GM12891 (cell line): Measurements from ENCODE around the gene THOP1.

Experiments
- POLR2A ChIP-seq: IDR thresholded peaks from 2 replicates; pipeline ENCODE4 v1.6.1; 2011; ENCODE audit warnings: low read depth, low read length, control low read depth
- POLR2AphosphoS5 ChIP-seq: IDR thresholded peaks from 2 replicates; pipeline ENCODE4 v1.6.1; 2011; ENCODE audit warnings: low read depth, low read length, control low read depth
- POU2F2 ChIP-seq: IDR thresholded peaks from 2 replicates; pipeline ENCODE4 v1.6.1; 2011; ENCODE audit warnings: low read depth, mild to moderate bottlenecking, control low read depth, low read length, moderate library complexity
- SPI1 ChIP-seq: IDR thresholded peaks from 2 replicates; pipeline ENCODE4 v1.6.1; 2011; ENCODE audit warnings: low read depth, low read length, control low read depth
- TAF1 ChIP-seq: IDR thresholded peaks from 2 replicates; pipeline ENCODE4 v1.6.1; 2011; ENCODE audit warnings: low read depth, low read length, control low read depth

GRCh38 chr19:2793577-2793976, 8.3 kb downstream of the THOP1 start:
- TF ChIP-seq TAF1 (no peak), POU2F2 (no peak), POLR2A (no peak), SPI1 (no peak), POLR2AphosphoS5 (no peak)
